ENCODE measurements around the gene SPATA13.

GRCh38 chr13:24232474-24232873 lies 72.0 kb downstream of the SPATA13 start:
- TF ChIP-seq POLR2A (IDR thresholded peaks at IDR 0.05; ENCODE audit: low read length): no peak
- no peak for TF ChIP-seq GATA1 (IDR thresholded peaks at IDR 0.05; ENCODE audit: low read depth, low read length)

Measured in erythroblast (primary cell).